SW480 (cell line): ENCODE results near the gene GPER1.
A peak's percentile ranks its signal among the peaks of the same experiment; 100 is the strongest.
"Not testable (repeated sequence)": the region's sequence is repeated elsewhere in the genome, so short reads cannot be mapped to it uniquely, and the experiment has no call there.

Source experiments
- DNase-seq: peaks from one replicate; pipeline ENCODE4 v3.0.0-alpha.2; 2016; ENCODE audit warnings: low spot score

Gene GPER1

DNA sequence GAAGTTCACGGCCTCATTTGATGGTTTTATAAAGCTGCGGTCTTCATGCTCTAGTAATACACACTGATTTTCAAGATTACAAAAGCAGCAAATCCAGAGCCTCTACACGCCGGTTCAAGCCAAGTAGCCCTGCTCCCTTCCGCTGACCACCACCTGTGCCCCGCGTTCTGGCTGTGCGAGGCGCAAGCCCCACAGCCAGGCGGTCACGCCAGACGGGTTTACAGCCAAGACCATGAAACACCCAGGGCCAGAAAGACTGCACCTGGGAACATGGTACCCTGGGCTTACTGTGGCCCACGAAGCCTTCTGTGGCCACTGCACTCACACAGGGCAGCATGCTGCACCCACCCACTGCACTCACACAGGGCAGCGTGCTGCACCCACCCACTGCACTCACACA is 33.6 kb downstream of the GPER1 start:
- no peak for DNase-seq

DNA sequence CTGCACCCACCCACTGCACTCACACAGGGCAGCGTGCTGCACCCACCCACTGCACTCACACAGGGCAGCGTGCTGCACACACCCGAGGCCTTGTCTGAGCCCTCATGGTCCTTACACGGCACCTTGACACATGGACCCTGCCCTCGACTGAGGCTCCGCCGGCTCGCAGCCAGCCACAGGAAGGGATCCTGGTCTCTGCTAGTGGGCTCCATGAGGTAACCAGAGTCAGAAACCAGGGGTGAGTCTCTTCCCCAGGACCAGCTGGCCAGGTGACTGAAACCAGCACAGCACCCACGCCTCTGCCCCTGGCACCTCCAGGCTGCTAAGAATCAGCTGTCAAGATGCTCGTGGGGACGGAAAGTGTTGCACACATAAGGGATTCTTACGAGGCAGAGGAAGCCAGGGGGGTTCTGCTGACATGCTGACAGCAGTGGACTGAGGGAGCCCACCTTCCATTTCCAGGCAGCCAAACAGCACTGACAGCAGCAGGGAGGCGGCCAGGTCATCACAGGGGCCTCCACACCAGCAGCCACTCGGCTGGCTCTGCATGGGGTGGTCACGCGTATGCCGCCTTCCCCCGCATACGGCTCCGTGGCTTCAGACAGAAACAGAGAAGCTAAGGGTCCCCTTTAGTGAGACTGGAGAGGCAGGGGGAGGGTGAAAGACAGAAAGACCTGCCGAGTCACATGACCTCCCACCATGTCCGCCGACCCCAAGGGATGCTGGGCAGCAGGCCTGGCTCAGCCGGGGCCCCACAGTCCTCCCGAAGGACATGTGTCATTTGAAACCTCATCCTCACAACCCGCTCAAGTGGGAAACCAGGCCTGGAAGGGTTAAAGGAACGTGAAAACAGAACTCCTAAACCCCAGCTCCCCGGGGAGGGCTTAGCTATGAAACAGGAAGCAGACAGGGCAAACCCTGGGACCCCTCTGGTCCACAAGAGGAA is 34.2 kb downstream of the GPER1 start:
- no peak for DNase-seq

DNA sequence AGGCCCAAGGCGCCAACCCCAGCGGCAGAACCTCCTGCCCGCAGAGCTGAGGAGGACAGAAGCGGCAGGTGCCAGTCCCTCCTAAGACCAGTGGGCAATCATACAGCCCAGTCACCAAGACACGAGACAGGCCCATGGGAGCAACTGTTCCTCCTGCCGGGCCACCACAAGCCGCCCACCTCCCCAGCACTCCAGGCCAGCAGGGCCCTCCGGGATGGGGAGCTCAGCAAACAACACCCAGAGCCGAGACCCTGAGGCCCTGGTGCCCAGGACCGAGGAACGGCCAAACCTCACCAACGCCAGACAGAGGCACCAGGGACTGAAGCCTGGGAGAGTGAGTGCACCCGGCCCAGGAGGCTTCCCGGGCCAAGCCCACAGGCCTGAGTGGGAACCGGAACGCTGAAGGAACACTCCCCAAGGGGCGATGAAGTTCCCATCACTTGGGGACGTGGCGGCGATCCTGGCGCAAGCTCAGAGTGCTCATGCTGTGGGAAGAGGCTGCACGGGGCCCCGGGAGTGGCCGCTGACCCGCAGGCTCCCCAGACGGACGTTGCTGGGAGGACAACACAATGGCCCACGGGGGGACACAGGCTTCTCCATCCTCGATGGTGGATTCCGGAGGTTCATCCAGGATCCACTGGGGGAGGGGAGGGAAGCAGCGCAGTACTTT is 35.1 kb downstream of the GPER1 start:
- no peak for DNase-seq

DNA sequence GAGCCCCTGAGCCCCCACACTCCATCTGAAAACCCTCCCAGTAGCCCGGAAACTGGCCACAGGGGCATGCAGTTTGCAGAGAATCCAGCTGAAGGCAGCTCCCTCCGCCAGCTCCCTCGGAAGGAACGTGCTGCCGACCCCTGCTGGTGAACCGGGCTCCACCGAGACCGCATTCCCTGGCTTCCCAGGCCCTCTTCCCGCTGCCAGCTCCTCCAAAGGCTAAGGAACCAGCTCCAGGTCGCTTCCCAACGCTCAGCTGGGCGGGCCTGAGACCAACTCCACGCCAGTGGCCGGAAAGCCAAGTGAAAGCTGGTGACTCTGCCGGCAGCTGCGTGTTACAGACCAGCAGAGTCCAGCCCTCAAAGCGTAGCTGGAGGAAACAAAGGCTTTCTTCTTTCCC is 35.8 kb downstream of the GPER1 start:
- no peak for DNase-seq

DNA sequence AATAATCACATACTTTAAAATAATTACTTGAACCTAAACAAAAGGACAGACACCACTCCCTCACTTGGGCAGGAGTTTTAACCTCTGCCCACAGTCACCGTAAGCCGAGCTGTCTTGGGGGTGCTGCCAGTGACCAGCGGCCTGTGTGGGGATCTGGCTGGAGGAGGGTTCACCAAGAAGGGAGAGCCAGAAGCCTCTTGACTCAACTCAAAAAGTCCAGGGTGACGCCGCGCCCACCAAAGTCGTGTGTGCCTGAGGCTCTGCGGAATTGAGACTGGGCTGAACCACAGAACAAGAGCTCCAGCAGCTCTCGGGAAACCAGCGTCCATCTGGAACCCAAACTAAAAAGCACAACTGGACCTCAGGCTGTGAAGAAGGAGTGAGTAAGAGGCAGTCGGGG is 36.3 kb downstream of the GPER1 start:
- no peak for DNase-seq

DNA sequence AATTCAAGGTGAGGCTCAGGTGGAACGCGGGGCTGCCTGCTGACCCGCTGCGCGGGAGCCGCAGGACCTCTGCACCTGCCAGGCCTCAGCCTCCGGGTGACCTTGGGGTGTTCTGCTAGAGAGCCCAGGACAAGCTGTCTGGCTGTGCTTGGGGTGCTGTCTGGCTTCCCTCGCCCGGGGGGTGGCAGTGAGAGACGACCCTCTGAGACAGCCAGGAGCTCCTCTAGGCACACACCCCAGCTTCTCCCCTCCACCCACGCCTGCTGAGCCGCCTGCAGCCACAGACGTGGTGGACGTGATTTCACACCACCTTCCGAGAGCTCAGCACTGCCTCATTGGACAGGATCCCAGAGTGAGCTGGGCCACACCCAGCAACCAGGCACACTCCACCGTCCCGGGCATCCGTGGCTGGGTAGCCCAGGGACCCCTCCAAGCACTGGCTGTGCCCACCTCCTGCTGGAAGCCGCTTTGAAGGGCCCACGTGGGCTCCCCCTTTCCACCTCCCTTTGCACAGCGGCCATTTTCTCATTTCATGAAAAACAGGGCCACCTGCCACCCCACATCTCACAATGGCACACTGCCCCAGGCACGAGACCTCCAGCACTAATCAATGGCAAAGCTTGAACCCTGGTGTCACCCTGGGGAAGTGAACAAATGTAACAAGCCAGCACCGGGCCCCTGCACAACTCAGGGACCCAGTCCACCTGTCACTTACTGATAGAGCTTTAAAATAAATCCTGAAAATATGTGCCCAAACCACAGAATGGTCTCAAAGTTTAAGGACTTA is 37.1 kb downstream of the GPER1 start:
- no peak for DNase-seq

DNA sequence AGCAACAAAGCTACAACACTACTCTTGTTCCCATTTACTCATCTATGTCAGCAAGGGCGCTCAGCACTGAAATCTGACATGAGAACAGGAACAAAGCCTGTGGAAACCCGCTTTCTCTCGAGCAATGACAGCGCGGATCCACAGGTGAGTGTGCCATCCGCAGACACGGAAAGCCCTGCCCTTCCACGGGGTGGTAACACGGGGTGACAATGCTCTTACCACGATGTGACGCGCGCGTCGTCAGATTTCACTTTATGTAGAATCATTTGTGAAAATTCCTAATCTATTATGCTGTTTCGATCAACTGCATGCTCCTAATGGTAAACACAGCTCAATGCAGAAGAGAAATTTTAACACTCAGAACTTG is 37.7 kb downstream of the GPER1 start:
- no peak for DNase-seq

DNA sequence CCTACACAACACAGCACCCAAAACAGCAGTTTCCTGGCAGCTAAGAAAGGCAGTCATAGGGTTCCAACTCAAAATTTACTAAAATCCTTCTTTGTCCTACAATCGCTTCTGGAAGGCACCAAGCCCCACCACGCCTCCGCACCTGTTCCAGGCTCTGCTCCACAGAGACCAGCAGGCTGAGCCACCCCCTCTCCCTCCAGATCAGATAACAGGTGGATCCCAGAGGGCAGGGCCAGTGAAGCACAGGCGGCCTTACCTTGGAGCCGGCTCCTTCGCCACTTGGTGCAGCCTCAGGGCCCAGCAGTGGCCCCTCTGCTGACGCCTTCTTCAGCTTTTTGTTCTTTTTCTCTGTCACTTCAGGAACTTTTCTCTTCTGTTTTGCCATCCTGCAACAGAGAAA is 39.1 kb downstream of the GPER1 start:
- DNase-seq, result no peak

DNA sequence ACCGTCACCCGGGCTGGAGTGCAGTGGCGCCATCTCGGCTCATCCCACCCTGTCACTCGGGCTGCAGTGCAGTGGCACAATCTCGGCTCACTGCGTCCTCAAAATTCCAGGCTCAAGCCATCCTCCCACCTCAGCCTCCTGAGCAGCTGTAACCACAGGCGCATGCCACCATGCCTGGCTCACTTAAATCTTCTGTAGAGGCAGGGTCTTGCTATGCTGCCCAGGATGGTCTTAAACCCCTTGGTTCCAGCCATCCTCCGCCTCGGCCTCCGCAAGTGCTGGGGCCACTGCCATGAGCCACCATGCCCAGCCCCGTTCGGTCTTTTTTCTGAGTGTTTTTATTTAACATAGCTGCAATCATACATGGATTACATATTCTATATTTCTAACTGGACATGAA is 41.5 kb downstream of the GPER1 start:
- DNase-seq, result no peak

DNA sequence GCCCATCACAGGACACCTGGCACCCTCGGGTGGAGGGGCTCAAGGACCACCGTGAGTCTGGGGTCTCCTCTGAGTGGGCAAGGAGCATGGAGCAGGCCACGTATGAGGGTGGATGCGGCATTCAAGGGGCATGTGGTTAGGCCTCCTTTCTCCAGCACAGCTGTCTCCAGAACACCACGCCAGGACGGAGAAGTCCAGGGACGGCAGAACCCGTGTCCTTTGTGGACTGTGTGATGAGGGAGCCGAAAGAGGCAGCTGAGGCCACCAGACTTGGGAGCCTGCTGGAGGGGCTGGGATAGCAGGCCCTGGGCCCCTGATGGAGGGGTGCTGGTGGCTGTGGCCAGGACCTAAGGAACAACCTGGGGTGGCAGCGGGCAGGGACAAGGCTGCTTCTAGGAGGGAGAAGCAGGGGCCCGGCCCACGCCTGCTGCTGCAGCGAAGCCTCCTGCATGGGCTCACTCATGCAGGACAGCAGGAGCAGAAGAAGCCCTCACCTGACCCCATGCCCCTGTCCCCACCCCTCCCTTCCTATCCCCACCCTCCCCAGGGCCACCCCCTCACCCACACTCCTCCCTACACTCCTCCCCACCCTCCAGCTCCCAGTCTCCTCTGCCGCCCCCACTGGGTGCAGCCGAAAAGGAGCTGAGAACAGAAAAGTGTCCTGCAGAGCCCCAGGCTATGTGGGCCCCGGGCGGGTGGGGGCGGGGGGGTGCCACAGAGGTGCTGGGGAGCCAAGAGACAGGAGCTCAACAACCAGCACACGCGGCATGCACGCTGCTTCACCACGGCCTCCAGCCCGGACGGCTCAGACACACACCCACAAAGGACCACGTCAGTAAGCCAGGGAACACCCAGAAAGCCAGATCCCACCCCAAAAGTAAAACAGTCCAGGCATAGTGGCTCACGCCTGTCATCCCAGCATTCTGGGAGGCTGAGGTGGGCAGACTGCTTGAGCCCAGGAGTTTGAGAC is 42.4 kb downstream of the GPER1 start:
- no peak for DNase-seq

DNA sequence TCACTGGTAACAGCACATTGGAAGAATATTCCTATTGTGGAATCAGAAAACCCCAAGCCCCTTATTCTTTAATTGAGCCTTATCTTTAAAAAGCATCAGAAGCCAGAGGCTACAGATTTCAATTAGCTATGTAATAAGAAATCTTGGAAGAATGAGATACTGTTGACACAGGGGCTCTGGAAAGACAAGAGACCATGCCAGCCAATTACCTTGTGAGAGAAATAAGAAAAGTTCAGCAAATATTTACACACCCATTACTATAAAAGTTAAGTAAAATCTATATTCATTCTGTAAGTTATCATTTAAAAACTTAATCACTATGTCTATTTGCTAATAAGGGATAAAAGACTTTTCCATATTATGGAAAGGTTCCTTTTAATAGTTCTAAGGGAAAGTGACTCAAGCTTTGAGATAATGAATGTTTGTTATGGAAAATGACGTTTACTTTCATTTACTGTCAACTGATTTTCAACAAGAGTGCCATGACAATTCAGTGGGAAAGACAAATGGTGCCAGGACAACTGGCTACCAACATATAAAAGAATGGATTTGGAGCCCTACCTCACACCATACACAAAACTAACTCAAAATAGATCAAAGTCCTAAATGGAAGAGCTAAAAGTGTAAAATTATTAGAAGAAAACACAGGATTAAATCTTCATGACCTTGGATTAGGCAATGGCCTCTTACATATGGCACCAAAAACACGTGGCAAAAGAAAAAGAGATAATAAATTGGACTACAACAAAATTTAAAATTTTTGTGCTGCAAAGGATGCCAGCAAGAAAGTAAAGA is 43.8 kb downstream of the GPER1 start:
- DNase-seq, result no peak

DNA sequence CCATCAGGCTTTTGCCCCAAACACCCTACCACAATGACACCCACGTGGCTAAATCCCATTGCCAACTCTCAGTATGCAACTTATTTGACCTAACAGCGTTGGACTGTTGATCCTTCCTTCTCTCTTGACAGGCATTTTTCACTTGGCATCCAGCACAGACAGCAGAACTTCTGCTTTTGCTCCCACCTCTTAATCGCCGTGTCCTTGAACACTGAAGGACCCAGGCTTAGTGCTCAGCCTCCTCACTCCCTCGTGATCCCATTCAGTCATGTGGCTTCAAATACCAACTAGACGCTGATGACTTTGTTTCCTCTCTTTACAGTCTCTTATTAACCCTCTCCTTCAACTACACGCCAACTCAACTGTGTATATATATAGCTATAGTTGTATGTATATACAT is 47.0 kb downstream of the GPER1 start:
- DNase-seq, result no peak

DNA sequence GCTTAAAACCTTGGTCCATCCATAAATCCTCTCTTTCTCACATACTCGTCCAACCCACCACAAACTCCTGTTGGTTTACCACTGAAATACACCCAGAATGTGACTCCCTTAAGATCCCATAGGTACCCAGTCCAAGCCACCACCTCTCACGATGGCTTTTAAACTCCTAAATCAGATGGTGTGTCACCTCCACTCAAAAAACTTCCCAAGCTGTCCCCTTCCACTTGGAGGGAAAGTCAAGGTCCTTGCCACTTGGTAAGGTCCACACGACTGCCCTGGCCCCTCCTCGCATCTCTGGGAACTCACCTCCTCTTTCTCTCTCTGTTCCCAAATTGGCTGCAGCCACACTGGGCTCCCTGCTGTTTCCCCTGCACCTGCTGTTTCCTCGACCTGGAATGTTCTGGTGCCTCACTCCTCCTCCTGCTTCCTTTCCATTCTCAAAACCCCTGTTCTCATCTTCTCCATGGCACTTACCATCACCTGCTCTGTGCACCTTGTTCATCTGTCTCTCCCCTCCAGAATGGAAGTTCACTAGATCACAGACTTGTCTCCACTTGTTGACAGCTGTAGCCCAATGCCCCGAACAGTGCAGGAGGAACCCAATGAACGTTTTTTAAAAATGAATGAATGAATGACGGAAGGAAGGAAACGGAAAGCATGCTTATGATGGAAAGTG is 49.1 kb downstream of the GPER1 start:
- peak; percentile 60 for DNase-seq

DNA sequence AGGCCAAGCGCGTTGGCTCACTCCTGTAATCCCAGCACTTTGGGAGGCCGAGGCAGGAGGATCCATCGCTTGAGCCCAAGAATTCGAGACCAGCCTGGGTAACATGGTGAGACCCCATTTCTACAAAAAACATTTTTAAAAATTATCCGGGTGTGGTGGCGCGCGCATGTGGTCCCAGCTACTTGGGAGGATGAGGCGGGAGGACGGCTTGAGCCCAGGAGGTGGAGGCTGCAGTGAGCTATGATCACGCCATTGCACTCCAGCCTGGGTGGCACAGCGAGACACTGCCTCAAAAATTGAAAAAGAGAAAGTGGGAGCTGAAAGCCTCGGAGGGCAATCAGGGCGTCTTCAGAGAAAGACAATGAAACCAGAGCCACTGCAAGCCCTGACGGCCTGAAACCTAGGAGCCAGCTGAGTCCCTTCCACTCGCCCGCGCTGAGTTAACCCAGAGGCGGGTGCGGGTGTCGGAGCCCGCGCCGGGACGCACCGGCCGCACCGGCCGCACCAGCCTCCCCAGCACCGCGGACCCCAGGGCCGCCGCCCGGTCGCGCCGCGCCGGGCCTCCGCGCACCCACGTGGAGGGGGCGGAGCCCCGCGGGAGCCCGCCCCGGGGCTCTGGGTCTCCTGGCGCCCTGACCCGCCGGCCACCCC is 49.7 kb downstream of the GPER1 start:
- peak; percentile 59 for DNase-seq

DNA sequence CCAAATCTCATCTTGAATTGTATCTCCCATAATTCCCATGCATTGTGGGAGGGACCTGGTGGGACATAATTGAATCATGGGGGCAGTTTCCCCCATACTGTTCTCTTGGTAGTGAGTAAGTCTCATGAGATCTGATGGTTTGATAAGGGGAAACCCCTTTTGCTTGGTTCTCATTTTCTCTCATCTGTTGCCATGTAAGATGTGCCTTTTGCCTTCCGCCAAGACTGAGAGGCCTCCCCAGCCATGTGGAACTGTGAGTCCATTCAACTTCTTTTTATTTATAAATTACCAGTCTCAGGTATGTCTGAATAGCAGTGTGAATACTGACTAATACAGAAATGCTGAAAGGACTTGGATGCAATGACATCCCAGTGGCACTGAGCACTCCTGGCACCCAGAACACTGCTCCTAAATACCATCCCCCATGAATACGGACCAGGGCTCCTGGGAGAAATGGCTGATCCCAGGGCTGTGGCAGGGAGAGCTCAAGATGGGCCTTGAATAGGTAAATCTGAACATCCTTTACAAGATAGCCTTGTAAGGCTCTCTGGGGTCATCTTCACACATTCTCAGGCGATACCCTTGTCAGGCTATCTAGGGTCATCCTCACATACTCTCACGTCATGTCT is 52.7 kb downstream of the GPER1 start:
- DNase-seq, result no peak

DNA sequence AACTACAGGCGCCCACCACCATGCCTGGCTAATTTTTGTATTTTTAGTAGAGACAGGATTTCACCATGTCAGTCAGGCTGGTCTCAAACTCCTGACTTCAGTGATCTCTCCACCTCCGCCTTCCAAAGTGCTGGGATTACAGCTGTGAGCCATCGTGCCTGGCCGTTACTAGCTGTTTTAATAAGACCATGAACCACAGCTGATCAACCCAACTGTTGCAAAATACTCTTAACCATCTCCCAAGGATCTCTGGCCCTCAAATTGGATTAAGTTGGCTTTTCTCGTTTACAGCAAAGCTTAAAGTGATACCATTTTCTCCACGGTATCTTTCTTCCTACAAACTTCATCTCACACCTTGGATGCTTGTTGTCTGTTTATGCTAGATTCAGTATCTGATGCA is 53.7 kb downstream of the GPER1 start:
- no peak for DNase-seq

DNA sequence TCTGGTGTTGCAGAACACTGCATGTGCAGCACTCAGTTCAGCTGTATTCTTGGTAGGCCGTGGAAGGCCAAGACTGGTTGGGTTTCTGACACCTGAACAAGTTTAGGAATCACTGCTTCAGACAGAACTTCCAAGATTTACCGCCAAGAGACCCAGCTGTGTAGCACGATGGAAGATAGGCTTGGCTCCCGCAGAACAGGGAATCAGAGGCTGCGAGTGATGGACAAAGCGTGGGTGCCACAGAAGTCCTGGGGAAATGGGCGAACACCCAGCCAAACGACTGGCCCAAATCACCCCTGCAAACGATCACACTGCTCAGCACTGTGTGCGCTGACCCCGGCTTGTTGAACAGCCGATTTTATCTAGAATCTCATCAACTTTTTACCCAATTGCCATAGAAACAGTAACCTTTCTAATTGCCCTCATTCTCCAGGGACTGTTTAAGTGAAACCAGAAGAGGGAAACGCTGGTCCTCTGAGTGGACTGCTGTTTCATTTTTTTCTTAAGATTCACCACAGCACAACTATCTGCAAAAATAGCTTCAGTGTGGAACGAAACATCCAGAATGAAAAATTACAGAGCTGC is 54.2 kb downstream of the GPER1 start:
- DNase-seq, result no peak

DNA sequence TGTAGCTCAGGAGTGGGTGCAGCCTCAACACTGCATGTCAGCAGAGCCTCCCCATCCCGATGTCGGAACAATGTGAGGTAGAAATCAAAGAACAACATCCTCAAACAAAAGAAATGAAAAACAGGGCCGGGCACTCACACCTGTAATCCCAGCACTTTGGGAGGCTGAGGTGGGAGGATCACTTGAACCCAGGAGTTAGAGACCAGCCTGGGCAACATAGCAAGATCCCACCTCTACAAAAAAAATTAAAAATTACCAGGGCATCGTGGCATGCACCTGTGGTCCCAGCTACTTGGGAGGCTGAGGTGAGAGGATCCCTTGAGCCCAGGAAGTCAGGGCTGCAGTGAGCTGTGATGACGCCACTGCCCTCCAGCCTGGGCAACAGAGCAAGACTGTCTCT is 55.1 kb downstream of the GPER1 start:
- DNase-seq, result not testable (repeated sequence)
